ENCODE measurements around the gene ZC3H7A. TPM values are rescaled to one million over a fixed set of nuclear protein-coding genes. Genes with fewer than 3 reads are reported as not detected.

Gene ZC3H7A
- total and polyA plus RNA-seq, 2 of the 8 experiments (the other 6 are each of a cell fraction or from before 2014, with no cell fraction given): 32.0 to 55.9 TPM

- H2AK5ac ChIP-seq (ENCODE audit: low read depth, low read length): no peak overlapping the region
- no peak overlapping the region for H3K4me3 ChIP-seq (ENCODE audit: extremely low read depth in 1 of 4, insufficient read depth in 2 of 4, low read depth in 3 of 4, low read length in 4 of 4)
- no peak overlapping the region for H3K14ac ChIP-seq (ENCODE audit: insufficient read length)
- H3K27me3 ChIP-seq (replicated peaks in 1 of 4; ENCODE audit: control insufficient read depth in 3 of 4, extremely low read depth in 1 of 4, insufficient read depth in 3 of 4, low read length in 3 of 4): no peaks in the 10 kb centered on the region
- no peak for FAIRE-seq
- H4K5ac ChIP-seq (ENCODE audit: insufficient read length, low read depth, low read length): no peak overlapping the region
- 94% methylated on average over 3 of the region's 3 CpGs; no CpG with 5 or more reads in 1 of the 2 experiments for WGBS, 2 experiments (ENCODE audit: extremely low coverage in 1 of 2, insufficient coverage in 1 of 2, insufficient read length in 1 of 2, insufficient replicate concordance in 2 of 2, low coverage in 1 of 2, low lambda C conversion rate in 2 of 2, missing lambda C conversion rate in 1 of 2)
- H3K9ac ChIP-seq (replicated peaks in 1 of 4; ENCODE audit: extremely low read depth in 1 of 4, low read depth in 3 of 4, low read length in 3 of 4): no peak overlapping the region
- H3K79me2 ChIP-seq (ENCODE audit: control insufficient read depth in 1 of 2, insufficient read depth in 2 of 2, low read length in 2 of 2): peaks cover 0 to 13% of the 10 kb centered on the region in 2 experiments; a peak in 2 of 4 replicates
- H3K9me3 ChIP-seq (ENCODE audit: insufficient read depth in 2 of 2, low read depth in 1 of 2, low read length in 1 of 2): no peaks in the 10 kb centered on the region
- H3K4me2 ChIP-seq (ENCODE audit: insufficient read depth in 1 of 2, low read depth in 2 of 2, low read length in 2 of 2): no peak overlapping the region
- H4K20me1 ChIP-seq (replicated peaks in 1 of 2; ENCODE audit: control insufficient read depth in 1 of 2, insufficient read depth in 2 of 2, low read length in 2 of 2): no peaks in the 10 kb centered on the region
- no peaks in the 10 kb centered on the region; the same call in 1 of the 2 replicates for H3K79me1 ChIP-seq (ENCODE audit: low read depth, low read length)
- ChIA-PET CTCF (ENCODE audit: partially characterized antibody) (interaction anchor here (0.7 to 1.2 kb wide), 2 partner anchors 14 to 17 kb away, joined by 3 read pairs; no protein-coding TSS in a partner anchor), POLR2A (ENCODE audit: partially characterized antibody) (interaction anchor here (1.0 kb wide), 1 partner anchor 12 kb away, joined by 3 read pairs; no protein-coding TSS in a partner anchor)
- H3K27ac ChIP-seq (ENCODE audit: low read depth, low read length): no peak overlapping the region
- no peak overlapping the region for H3K4ac ChIP-seq (replicated peaks; ENCODE audit: insufficient read length, low read depth, low read length)
- no peak overlapping the region for H2BK20ac ChIP-seq (ENCODE audit: low read length)
- DNase-seq (ENCODE audit: low read depth in 1 of 2, low spot score in 2 of 2): no peak
- no peak overlapping the region for H2BK5ac ChIP-seq (ENCODE audit: low read depth, low read length)
- H3K56ac ChIP-seq (replicated peaks; ENCODE audit: insufficient read length, low read depth, low read length): no peak overlapping the region
- no peak overlapping the region for H2AFZ ChIP-seq (ENCODE audit: low read length)
- H2BK12ac ChIP-seq (ENCODE audit: low read depth, low read length): no peak overlapping the region
- H2BK120ac ChIP-seq (replicated peaks; ENCODE audit: low read depth, low read length): no peak overlapping the region
- no peak overlapping the region for H4K8ac ChIP-seq (ENCODE audit: extremely low read depth, insufficient read depth, low read length)
- no peak overlapping the region for H4K91ac ChIP-seq (replicated peaks; ENCODE audit: insufficient read length, low read length)
- H3K23me2 ChIP-seq (ENCODE audit: low read depth, low read length): no peaks in the 10 kb centered on the region
- no peak overlapping the region for H2BK15ac ChIP-seq (ENCODE audit: low read length)
- H3K36me3 ChIP-seq (ENCODE audit: control insufficient read depth in 2 of 4, insufficient read depth in 4 of 4, low read length in 3 of 4): peaks cover 0 to 21% (median 15%) of the 10 kb centered on the region in 4 experiments; a peak in 6 of 8 replicates
- no peaks in the 10 kb centered on the region for H3K4me1 ChIP-seq (replicated peaks in 1 of 4; ENCODE audit: control insufficient read depth in 3 of 4, insufficient read depth in 4 of 4, low read length in 3 of 4)
- no peak overlapping the region for H3K23ac ChIP-seq (ENCODE audit: insufficient read length)
- no peak overlapping the region for H3K18ac ChIP-seq (ENCODE audit: extremely low read depth, low read length)
- TF ChIP-seq ATF2 (IDR thresholded peaks at IDR 0.05; ENCODE audit: low read length): no peak
- no peak for TF ChIP-seq JUND (IDR thresholded peaks at IDR 0.05; ENCODE audit: low read length)
- TF ChIP-seq CTBP2 (IDR thresholded peaks at IDR 0.05; ENCODE audit: borderline replicate concordance, insufficient read depth, insufficient read length, low read length): no peak
- TF ChIP-seq MAX (IDR thresholded peaks at IDR 0.05): no peak
- no peak for TF ChIP-seq POLR2AphosphoS5 (IDR thresholded peaks at IDR 0.05; ENCODE audit: low read depth, low read length)
- no peak for TF ChIP-seq TAF7 (optimal IDR thresholded peaks at IDR 0.05; ENCODE audit: borderline replicate concordance, low read depth, low read length)
- no peak for TF ChIP-seq SIRT6 (IDR thresholded peaks at IDR 0.05; ENCODE audit: low read length)
- TF ChIP-seq SAP30 (IDR thresholded peaks at IDR 0.05; ENCODE audit: insufficient read depth, insufficient replicate concordance, low read length): no peak
- TF ChIP-seq BACH1 (IDR thresholded peaks at IDR 0.05; ENCODE audit: low read length): no peak
- TF ChIP-seq SUZ12 (IDR thresholded peaks at IDR 0.05; ENCODE audit: low read length): no peak
- no peak for TF ChIP-seq EGR1 (IDR thresholded peaks at IDR 0.05; ENCODE audit: borderline replicate concordance, low read depth, low read length)
Measured at GRCh38 chr16:11734025-11734652, 62.9 kb downstream of the ZC3H7A start.
